ENCODE data around the gene PANX2. TPM values are rescaled to one million over a fixed set of nuclear protein-coding genes. Genes with fewer than 3 reads are reported as not detected.

Gene PANX2
- total RNA-seq, 4 donors from 2014 or later = 0.40 to 0.83 TPM; not detected in 2

GRCh38 chr22:50207383-50208140, 37.0 kb downstream of the PANX2 start:
- no peak for ATAC-seq
- DNase-seq = no peak
- intact Hi-C loops (cut with DNase I; ENCODE audit: low total_unique reads) (loop anchor here (1.0 to 10.0 kb wide), 3 partner anchors 60 to 273 kb away; no protein-coding TSS in a partner anchor), in situ Hi-C loops (cut with MboI; ENCODE audit: low sequenced_read_pairs in 4 of 4) (loop anchor here in 1 of 4 donors (10.0 kb wide), 1 partner anchor 273 kb away; no protein-coding TSS in a partner anchor)
- peaks cover 25 to 32% of the 10 kb centered on the region in 2 donors for H3K4me1 ChIP-seq
- H3K4me3 ChIP-seq = no peak overlapping the region
- H3K27ac ChIP-seq = peak overlapping the region; percentile 74 to 89 (median 82)
- H3K27me3 ChIP-seq = no peaks in the 10 kb centered on the region
- H3K36me3 ChIP-seq = peaks cover 0 to 31% of the 10 kb centered on the region in 2 donors
- TF ChIP-seq POLR2A (IDR thresholded peaks at IDR 0.05) = no peak
- H3K9me3 ChIP-seq = no peaks in the 10 kb centered on the region

DNA sequence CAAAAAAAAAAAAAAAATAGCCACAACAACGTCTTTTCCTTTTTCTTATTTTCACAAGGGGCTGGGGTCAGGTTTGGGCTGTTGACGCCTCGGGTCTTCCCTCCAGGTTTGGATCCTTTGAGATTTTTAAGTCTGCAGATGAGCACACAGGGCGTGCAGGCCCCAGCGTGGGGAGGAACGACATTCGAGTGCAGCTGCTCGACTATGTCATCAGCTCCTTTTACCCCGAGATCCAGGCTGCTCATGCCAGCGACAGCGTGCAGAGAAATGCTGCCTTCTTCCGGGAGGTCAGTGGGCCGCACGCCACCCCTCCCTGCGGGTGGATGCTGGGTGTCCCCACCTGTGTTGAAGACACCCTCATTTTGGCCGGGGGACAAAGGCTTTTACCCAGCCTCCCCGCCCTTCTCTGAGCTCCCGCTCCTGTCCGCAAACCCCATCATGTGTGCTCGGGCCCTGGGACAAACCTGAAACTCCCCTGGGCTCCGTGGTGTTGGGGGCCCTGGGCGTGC, 38.0 kb downstream of the PANX2 start:
- H3K27ac ChIP-seq = peak overlapping the region in 2 of 4 donors; percentile 23 to 83
- H3K9me3 ChIP-seq = no peaks in the 10 kb centered on the region
- ATAC-seq (no peak), DNase-seq (no peak)
- intact Hi-C loops (cut with DNase I; ENCODE audit: low total_unique reads) = loop anchor here (1.0 to 10.0 kb wide), 3 partner anchors 61 to 274 kb away; no protein-coding TSS in a partner anchor
- no peaks in the 10 kb centered on the region for H3K27me3 ChIP-seq
- in situ Hi-C loops (cut with MboI; ENCODE audit: low sequenced_read_pairs in 4 of 4) = loop anchor here in 1 of 4 donors (10.0 kb wide), 1 partner anchor 274 kb away; no protein-coding TSS in a partner anchor
- H3K36me3 ChIP-seq = peaks cover 0 to 37% of the 10 kb centered on the region in 2 donors
- peaks cover 25 to 30% of the 10 kb centered on the region in 2 donors for H3K4me1 ChIP-seq
- H3K4me3 ChIP-seq = no peak overlapping the region
- TF ChIP-seq, protein P1, sequence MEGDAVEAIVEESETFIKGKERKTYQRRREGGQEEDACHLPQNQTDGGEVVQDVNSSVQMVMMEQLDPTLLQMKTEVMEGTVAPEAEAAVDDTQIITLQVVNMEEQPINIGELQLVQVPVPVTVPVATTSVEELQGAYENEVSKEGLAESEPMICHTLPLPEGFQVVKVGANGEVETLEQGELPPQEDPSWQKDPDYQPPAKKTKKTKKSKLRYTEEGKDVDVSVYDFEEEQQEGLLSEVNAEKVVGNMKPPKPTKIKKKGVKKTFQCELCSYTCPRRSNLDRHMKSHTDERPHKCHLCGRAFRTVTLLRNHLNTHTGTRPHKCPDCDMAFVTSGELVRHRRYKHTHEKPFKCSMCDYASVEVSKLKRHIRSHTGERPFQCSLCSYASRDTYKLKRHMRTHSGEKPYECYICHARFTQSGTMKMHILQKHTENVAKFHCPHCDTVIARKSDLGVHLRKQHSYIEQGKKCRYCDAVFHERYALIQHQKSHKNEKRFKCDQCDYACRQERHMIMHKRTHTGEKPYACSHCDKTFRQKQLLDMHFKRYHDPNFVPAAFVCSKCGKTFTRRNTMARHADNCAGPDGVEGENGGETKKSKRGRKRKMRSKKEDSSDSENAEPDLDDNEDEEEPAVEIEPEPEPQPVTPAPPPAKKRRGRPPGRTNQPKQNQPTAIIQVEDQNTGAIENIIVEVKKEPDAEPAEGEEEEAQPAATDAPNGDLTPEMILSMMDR (IDR thresholded peaks at IDR 0.05 in 4 of 5, conservative IDR thresholded peaks at IDR 0.05 in 1 of 5) = no peak
- no peak for TF ChIP-seq POLR2A (IDR thresholded peaks at IDR 0.05)

DNA sequence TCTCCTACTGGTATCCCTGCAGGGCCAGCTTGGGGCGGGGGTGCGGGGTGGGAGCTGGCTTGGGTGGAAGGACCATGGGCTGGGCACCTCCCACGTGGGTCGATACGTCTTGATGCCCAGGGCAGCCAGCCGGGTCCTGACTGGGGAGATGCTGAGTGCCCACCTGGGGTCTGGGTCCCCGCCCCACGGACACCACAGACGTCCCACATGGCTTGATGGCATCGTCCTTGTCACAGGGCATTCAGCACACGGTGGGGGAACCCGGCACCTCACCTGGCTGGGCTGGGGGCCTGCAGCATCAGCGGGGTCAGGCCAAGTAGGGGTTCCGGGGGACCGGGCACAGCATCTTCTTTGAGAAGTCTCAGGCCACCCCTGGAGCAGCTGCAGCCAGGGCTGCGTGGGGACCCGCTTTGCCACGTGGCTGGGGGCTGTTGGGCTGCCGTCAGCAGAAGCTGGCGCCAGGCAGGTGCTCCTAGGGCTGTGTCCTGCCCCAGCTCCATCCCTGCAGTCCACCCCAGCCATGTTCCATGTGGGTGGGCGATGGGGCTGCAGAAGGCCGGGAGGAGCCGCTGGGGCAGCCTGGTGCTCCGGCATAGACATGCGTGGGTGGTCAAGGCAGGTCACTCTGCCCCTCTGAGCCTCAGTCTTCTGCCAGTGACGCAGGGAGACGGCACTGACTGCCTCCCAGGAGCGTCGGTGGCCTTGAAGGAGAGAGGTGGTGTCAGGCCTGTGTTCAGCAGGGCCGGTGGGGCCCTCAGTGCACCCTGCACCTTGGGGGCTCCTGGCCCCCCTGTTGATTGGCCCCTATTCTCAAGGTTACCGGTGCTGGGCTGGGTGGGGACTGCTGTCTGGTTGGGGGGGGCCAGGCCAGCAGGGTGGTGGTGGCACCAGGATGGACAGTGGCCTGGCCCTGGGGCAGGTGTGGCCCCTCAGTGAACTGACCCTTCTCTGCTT, 38.7 kb downstream of the PANX2 start:
- H3K4me1 ChIP-seq = peaks cover 25 to 30% of the 10 kb centered on the region in 2 donors
- in situ Hi-C loops (cut with MboI; ENCODE audit: low sequenced_read_pairs in 4 of 4) = loop anchor here in 1 of 4 donors (10.0 kb wide), 1 partner anchor 274 kb away; no protein-coding TSS in a partner anchor
- peak overlapping the region in 3 of 4 donors; percentile 23 to 83 (median 24) for H3K27ac ChIP-seq
- DNase-seq (no peak), ATAC-seq (no peak)
- H3K4me3 ChIP-seq = no peak overlapping the region
- H3K36me3 ChIP-seq = peaks cover 0 to 43% of the 10 kb centered on the region in 2 donors
- H3K9me3 ChIP-seq = no peaks in the 10 kb centered on the region
- no peak for TF ChIP-seq POLR2A (IDR thresholded peaks at IDR 0.05)
- TF ChIP-seq, protein P1 (IDR thresholded peaks at IDR 0.05 in 4 of 5, conservative IDR thresholded peaks at IDR 0.05 in 1 of 5) = no peak
- no peaks in the 10 kb centered on the region for H3K27me3 ChIP-seq
- intact Hi-C loops (cut with DNase I; ENCODE audit: low total_unique reads) = loop anchor here (1.0 to 10.0 kb wide), 3 partner anchors 62 to 274 kb away; no protein-coding TSS in a partner anchor

DNA sequence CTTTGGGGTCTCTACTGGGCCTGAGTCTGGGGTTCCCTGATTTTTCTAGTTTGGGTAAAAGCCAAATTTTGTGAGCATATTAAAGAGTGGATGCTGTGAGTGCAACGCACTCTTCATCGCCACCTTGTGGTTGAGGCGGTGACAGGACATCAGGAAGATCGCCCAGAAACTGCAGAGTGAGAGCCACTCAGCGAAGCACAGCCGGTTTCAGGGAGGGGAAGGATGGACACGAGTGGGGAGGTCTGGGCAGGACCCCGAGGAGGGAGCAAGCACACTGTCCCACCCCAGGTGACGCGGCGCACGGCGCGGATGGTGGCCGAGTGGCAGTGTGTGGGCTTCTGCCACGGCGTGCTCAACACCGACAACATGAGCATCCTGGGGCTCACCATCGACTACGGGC, 39.4 kb downstream of the PANX2 start:
- H3K4me1 ChIP-seq = peaks cover 20 to 26% of the 10 kb centered on the region in 2 donors
- no peak overlapping the region for H3K4me3 ChIP-seq
- no peaks in the 10 kb centered on the region for H3K27me3 ChIP-seq
- ATAC-seq (peak in 1 of 2 donors; percentile 19), DNase-seq (peak in 1 of 2 donors; percentile 64)
- in situ Hi-C loops (cut with MboI; ENCODE audit: low sequenced_read_pairs in 4 of 4) (loop anchor here in 1 of 4 donors (10.0 kb wide), 1 partner anchor 275 kb away; no protein-coding TSS in a partner anchor), intact Hi-C loops (cut with DNase I; ENCODE audit: low total_unique reads) (loop anchor here (5.0 to 10.0 kb wide), 3 partner anchors 42 to 275 kb away; partner anchors contain the start of gene HDAC10)
- peaks cover 0 to 50% of the 10 kb centered on the region in 2 donors for H3K36me3 ChIP-seq
- TF ChIP-seq, protein P1 (IDR thresholded peaks at IDR 0.05 in 4 of 5, conservative IDR thresholded peaks at IDR 0.05 in 1 of 5) = peak; percentile 54 to 87 (median 77)
- TF ChIP-seq POLR2A (IDR thresholded peaks at IDR 0.05) = no peak
- no peaks in the 10 kb centered on the region for H3K9me3 ChIP-seq
- peak overlapping the region in 1 of 4 donors; percentile 83 for H3K27ac ChIP-seq

Data from gastrocnemius medialis (tissue), 4 donors.